Brain microvascular endothelial cell (primary cell): ENCODE data around the gene RIN3.

Source experiments
- DNase-seq: peaks from one replicate; pipeline ENCODE4 v3.0.0-alpha.2; 2020
- H3K27ac ChIP-seq: fragments of 250-450 bp; sonication (Bioruptor Pico); 2 replicates; pipeline ENCODE4 v1.5.1; 2020; ENCODE audit warnings: mild to moderate bottlenecking, moderate library complexity
- H3K27me3 ChIP-seq: fragments of 250-450 bp; sonication (Bioruptor Pico); replicated peaks from 2 replicates; pipeline ENCODE4 v1.5.1; 2020; ENCODE audit warnings: mild to moderate bottlenecking
- H3K36me3 ChIP-seq: fragments of 250-450 bp; sonication (Bioruptor Pico); replicated peaks from 2 replicates; pipeline ENCODE4 v1.5.1; 2020; ENCODE audit warnings: mild to moderate bottlenecking
- H3K4me3 ChIP-seq: 2 replicates; pipeline ENCODE4 v1.5.1; 2011; ENCODE audit warnings: low read depth, mild to moderate bottlenecking, control low read depth, low read length, moderate library complexity
- CTCF ChIP-seq: IDR thresholded peaks from 2 replicates; pipeline ENCODE4 v1.5.1; 2011; ENCODE audit warnings: low read depth, mild to moderate bottlenecking, moderate library complexity, low read length, control low read depth, inconsistent platforms; ENCODE audit errors: missing control alignments
- in situ Hi-C: cut with HindIII; loops from 2 replicates; pipeline ENCODE4 v1.10.0; 2017; ENCODE audit warnings: low sequenced_read_pairs, low pct_ligation_motif_present

Gene RIN3

GRCh38 chr14:92481386-92481785 is 32.2 kb upstream of the RIN3 start:
- Histone ChIP-seq H3K4me3 (no peak overlapping the region), H3K27ac (no peak overlapping the region), H3K36me3 (no peaks in the 10 kb centered on the region), H3K27me3 (no peaks in the 10 kb centered on the region)
- TF ChIP-seq CTCF: peak; percentile 73
- DNase-seq: peak; percentile 42
- in situ Hi-C loops: no loop called here

GRCh38 chr14:92481811-92482555 is 31.6 kb upstream of the RIN3 start:
- in situ Hi-C loops: no loop called here
- no peaks in the 10 kb centered on the region for H3K27me3 ChIP-seq
- DNase-seq: no peak
- TF ChIP-seq CTCF: no peak
- H3K27ac ChIP-seq: no peak overlapping the region
- no peaks in the 10 kb centered on the region for H3K36me3 ChIP-seq
- no peak overlapping the region for H3K4me3 ChIP-seq

GRCh38 chr14:92482621-92483319 is 30.8 kb upstream of the RIN3 start:
- H3K27ac ChIP-seq: no peak overlapping the region
- H3K4me3 ChIP-seq: no peak overlapping the region
- TF ChIP-seq CTCF: no peak
- no peaks in the 10 kb centered on the region for H3K36me3 ChIP-seq
- in situ Hi-C loops: no loop called here
- no peaks in the 10 kb centered on the region for H3K27me3 ChIP-seq
- no peak for DNase-seq

- no peak for TF ChIP-seq CTCF
- H3K36me3 ChIP-seq: no peaks in the 10 kb centered on the region
- no peak overlapping the region for H3K27ac ChIP-seq
- DNase-seq: no peak
- no peaks in the 10 kb centered on the region for H3K27me3 ChIP-seq
- in situ Hi-C loops: no loop called here
- H3K4me3 ChIP-seq: no peak overlapping the region
Observed at GRCh38 chr14:92484132-92484823, 29.3 kb upstream of the RIN3 start.

- Histone ChIP-seq H3K36me3 (no peaks in the 10 kb centered on the region), H3K27ac (peak overlapping the region; percentile 12), H3K27me3 (no peaks in the 10 kb centered on the region), H3K4me3 (no peak overlapping the region)
- in situ Hi-C loops: no loop called here
- peak; percentile 73 for DNase-seq
- no peak for TF ChIP-seq CTCF
Observed at GRCh38 chr14:92486881-92487280, 26.7 kb upstream of the RIN3 start.
